ENCODE measurements around the gene HDAC4.

HDAC4 gene

GRCh38 chr2:239304533-239305221 lies 96.1 kb downstream of the HDAC4 start:
- no peak for DNase-seq

GRCh38 chr2:239303711-239304532 lies 96.9 kb downstream of the HDAC4 start:
- no peak for DNase-seq

- no peak for DNase-seq
Observed at GRCh38 chr2:239302808-239303557, 97.8 kb downstream of the HDAC4 start.

GRCh38 chr2:239302083-239302807 lies 98.6 kb downstream of the HDAC4 start:
- no peak for DNase-seq

GRCh38 chr2:239300871-239301735 lies 99.7 kb downstream of the HDAC4 start:
- no peak for DNase-seq

GRCh38 chr2:239300242-239300641 lies 100.6 kb downstream of the HDAC4 start:
- DNase-seq, result no peak

- DNase-seq, result no peak
Observed at GRCh38 chr2:239299218-239299939, 101.4 kb downstream of the HDAC4 start.

GRCh38 chr2:239298116-239298804 lies 102.6 kb downstream of the HDAC4 start:
- DNase-seq, result no peak

GRCh38 chr2:239297142-239298004 lies 103.4 kb downstream of the HDAC4 start:
- no peak for DNase-seq

- no peak for DNase-seq
Observed at GRCh38 chr2:239296020-239296932, 104.5 kb downstream of the HDAC4 start.

- no peak for DNase-seq
Observed at GRCh38 chr2:239295377-239296019, 105.3 kb downstream of the HDAC4 start.

- DNase-seq, result no peak
Observed at GRCh38 chr2:239294571-239295054, 106.2 kb downstream of the HDAC4 start.

GRCh38 chr2:239293775-239294430 lies 106.9 kb downstream of the HDAC4 start:
- DNase-seq, result peak; percentile 34

GRCh38 chr2:239292959-239293774 lies 107.7 kb downstream of the HDAC4 start:
- DNase-seq, result no peak

- no peak for DNase-seq
Observed at GRCh38 chr2:239292531-239292930, 108.3 kb downstream of the HDAC4 start.

Data from DMS79 treated with DMSO at 0.1 percent for 48 hours (cell line).